Prostate gland (tissue), 2 donors: ENCODE results near the gene SOX5.

ENCODE experiments used
- POLR2A ChIP-seq: fragments of 450-650 bp; IDR thresholded peaks from one replicate; pipeline ENCODE4 v1.6.1; 2016; ENCODE audit warnings: antibody characterized with exemption, mild to moderate bottlenecking
- POLR2AphosphoS5 ChIP-seq: sonication (generic); formaldehyde crosslinking; IDR thresholded peaks from one replicate; pipeline ENCODE4 v1.6.1; 2017; ENCODE audit warnings: antibody characterized with exemption
- TF ChIP-seq, protein P1 (sequence below), 4 experiments: fragments of 200-600 bp in 2 of 4; fragments of 450-650 bp in 2 of 4; sonication (generic) in 2 of 4; IDR thresholded peaks; 1 replicate in 3 of 4; 2 replicates in 1 of 4; pipeline ENCODE4 v1.5.1; 2016 to 2019; ENCODE audit warnings: antibody characterized with exemption in 4 of 4, mild to moderate bottlenecking in 2 of 4, moderate library complexity in 2 of 4

DNA sequence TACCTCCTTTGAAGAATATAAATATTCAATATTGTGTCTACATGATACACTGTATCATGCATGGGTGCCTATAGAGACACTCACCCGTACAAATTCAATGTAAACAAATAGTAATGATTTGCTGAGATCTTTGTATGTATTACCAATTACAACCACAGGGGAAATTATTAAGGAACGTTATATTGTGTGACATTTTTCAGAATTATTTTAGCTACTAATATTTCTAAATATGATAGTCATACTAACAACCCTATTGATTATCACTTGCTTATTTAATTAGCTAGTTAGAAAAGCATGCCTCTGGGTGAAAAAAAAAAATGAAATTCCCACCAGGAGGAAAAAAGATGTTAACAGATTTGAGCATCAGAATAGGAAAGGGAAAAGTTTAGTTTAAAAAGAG lies 2.1 kb downstream of the SOX5 start:
- TF ChIP-seq, protein P1, sequence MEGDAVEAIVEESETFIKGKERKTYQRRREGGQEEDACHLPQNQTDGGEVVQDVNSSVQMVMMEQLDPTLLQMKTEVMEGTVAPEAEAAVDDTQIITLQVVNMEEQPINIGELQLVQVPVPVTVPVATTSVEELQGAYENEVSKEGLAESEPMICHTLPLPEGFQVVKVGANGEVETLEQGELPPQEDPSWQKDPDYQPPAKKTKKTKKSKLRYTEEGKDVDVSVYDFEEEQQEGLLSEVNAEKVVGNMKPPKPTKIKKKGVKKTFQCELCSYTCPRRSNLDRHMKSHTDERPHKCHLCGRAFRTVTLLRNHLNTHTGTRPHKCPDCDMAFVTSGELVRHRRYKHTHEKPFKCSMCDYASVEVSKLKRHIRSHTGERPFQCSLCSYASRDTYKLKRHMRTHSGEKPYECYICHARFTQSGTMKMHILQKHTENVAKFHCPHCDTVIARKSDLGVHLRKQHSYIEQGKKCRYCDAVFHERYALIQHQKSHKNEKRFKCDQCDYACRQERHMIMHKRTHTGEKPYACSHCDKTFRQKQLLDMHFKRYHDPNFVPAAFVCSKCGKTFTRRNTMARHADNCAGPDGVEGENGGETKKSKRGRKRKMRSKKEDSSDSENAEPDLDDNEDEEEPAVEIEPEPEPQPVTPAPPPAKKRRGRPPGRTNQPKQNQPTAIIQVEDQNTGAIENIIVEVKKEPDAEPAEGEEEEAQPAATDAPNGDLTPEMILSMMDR (IDR thresholded peaks at IDR 0.05), result no peak
- no peak for TF ChIP-seq POLR2A
- no peak for TF ChIP-seq POLR2AphosphoS5
